CD14-positive monocyte (primary cell): ENCODE measurements around the gene AMZ1. TPM values are rescaled to one million over a fixed set of nuclear protein-coding genes. Genes with fewer than 3 reads are reported as not detected.

Experiments
- DNase-seq, 3 donors: peaks; one replicate each; pipeline ENCODE4 v3.0.0-alpha.2; 2011 to 2022
- H2AFZ ChIP-seq: 2 replicates; pipeline ENCODE4 v1.6.0; 2012; ENCODE audit warnings: mild to moderate bottlenecking, low read depth, low read length, inconsistent platforms; ENCODE audit not compliant: insufficient read depth, poor library complexity, severe bottlenecking
- H3K27ac ChIP-seq, 2 donors: 1 replicate in 1 of 2; 2 replicates in 1 of 2; pipeline ENCODE4 v1.5.1; 2012 to 2013; ENCODE audit warnings: low read length in 2 of 2, control low read depth in 1 of 2, inconsistent platforms in 1 of 2, low read depth in 1 of 2, mild to moderate bottlenecking in 1 of 2
- H3K27me3 ChIP-seq, 2 donors: one replicate each; pipeline versions ENCODE4 v1.6.0 to v1.6.1; 2011 to 2013; ENCODE audit warnings: low read length in 2 of 2; ENCODE audit not compliant: control insufficient read depth in 2 of 2, insufficient read depth in 2 of 2
- H3K36me3 ChIP-seq, 2 donors: replicated peaks in 1 of 2; 1 replicate in 1 of 2; 2 replicates in 1 of 2; pipeline versions ENCODE4 v1.5.1 to v1.6.1; 2012 to 2013; ENCODE audit warnings: low read length in 2 of 2, control low read depth in 1 of 2, inconsistent platforms in 1 of 2, mild to moderate bottlenecking in 1 of 2; ENCODE audit not compliant: insufficient read depth in 2 of 2, control insufficient read depth in 1 of 2
- H3K4me1 ChIP-seq, 2 donors: 1 replicate in 1 of 2; 2 replicates in 1 of 2; pipeline versions ENCODE4 v1.5.1 to v1.6.1; 2012 to 2013; ENCODE audit warnings: low read length in 2 of 2, control low read depth in 1 of 2, inconsistent platforms in 1 of 2, mild to moderate bottlenecking in 1 of 2, moderate library complexity in 1 of 2; ENCODE audit not compliant: insufficient read depth in 2 of 2, control insufficient read depth in 1 of 2
- H3K4me2 ChIP-seq: replicated peaks from 2 replicates; pipeline ENCODE3; 2012; ENCODE audit warnings: low read length, moderate library complexity, mild to moderate bottlenecking; ENCODE audit not compliant: poor library complexity, severe bottlenecking; ENCODE audit errors: extremely low read depth
- H3K4me3 ChIP-seq, 3 experiments: fragments of 200-600 bp in 1 of 3; sonication (generic) in 1 of 3; replicated peaks in 1 of 3; 1 replicate in 2 of 3; 2 replicates in 1 of 3; pipeline ENCODE4 v1.5.1; 2011 to 2013; ENCODE audit warnings: low read length in 3 of 3, mild to moderate bottlenecking in 3 of 3, control low read depth in 2 of 3, low read depth in 2 of 3, inconsistent platforms in 1 of 3, moderate library complexity in 1 of 3
- H3K79me2 ChIP-seq: 2 replicates; pipeline ENCODE4 v1.6.0; 2012; ENCODE audit warnings: mild to moderate bottlenecking, control low read depth, inconsistent platforms, low read length, moderate library complexity; ENCODE audit not compliant: insufficient read depth
- H3K9ac ChIP-seq: 2 replicates; pipeline ENCODE4 v1.6.0; 2017; ENCODE audit warnings: low read length, mild to moderate bottlenecking; ENCODE audit not compliant: insufficient read depth, poor library complexity, severe bottlenecking
- H3K9me3 ChIP-seq, 2 donors: replicated peaks in 1 of 2; 1 replicate in 1 of 2; 2 replicates in 1 of 2; pipeline versions ENCODE4 v1.5.1 to v1.6.1; 2012 to 2013; ENCODE audit warnings: low read length in 2 of 2, control low read depth in 1 of 2; ENCODE audit not compliant: control insufficient read depth in 1 of 2, insufficient read depth in 1 of 2
- H4K20me1 ChIP-seq: 2 replicates; pipeline ENCODE4 v1.6.0; 2012; ENCODE audit warnings: mild to moderate bottlenecking, low read length, control low read depth, moderate library complexity; ENCODE audit not compliant: insufficient read depth
- H3K27ac Mint-ChIP-seq, 7 donors: one replicate each; pipeline ENCODE4 v1.8.0; 2020; ENCODE audit warnings: mild to moderate bottlenecking in 7 of 7, mixed read lengths in 7 of 7, moderate library complexity in 6 of 7, inconsistent platforms in 2 of 7
- H3K27me3 Mint-ChIP-seq, 3 donors: one replicate each; pipeline ENCODE4 v1.8.0; 2021 to 2022; ENCODE audit warnings: low read depth in 3 of 3, mild to moderate bottlenecking in 3 of 3, mixed read lengths in 3 of 3, moderate library complexity in 3 of 3, inconsistent platforms in 1 of 3
- H3K36me3 Mint-ChIP-seq, 2 donors: one replicate each; pipeline ENCODE4 v1.8.0; 2020; ENCODE audit warnings: mixed read lengths in 2 of 2, inconsistent platforms in 1 of 2, mild to moderate bottlenecking in 1 of 2
- H3K4me1 Mint-ChIP-seq: one replicate; pipeline ENCODE4 v1.8.0; 2020; ENCODE audit warnings: mild to moderate bottlenecking, mixed read lengths
- H3K4me3 Mint-ChIP-seq, 2 donors: one replicate each; pipeline ENCODE4 v1.8.0; 2020; ENCODE audit warnings: mild to moderate bottlenecking in 2 of 2, mixed read lengths in 2 of 2, moderate library complexity in 1 of 2
- H3K9me3 Mint-ChIP-seq, 7 donors: one replicate each; pipeline ENCODE4 v1.8.0; 2020 to 2022; ENCODE audit warnings: mixed read lengths in 7 of 7, mild to moderate bottlenecking in 6 of 7, moderate library complexity in 6 of 7, inconsistent platforms in 2 of 7
- CTCF ChIP-seq: fragments of 200-600 bp; IDR thresholded peaks from one replicate; pipeline ENCODE4 v1.8.0; 2022; ENCODE audit warnings: antibody characterized with exemption, mild to moderate bottlenecking
- WGBS: methylation state at CpG from one replicate; pipeline ENCODE4 v1.1.5; 2013; ENCODE audit warnings: missing lambda C conversion rate; ENCODE audit not compliant: insufficient coverage; 5-methylcytosine and 5-hydroxymethylcytosine counted together
- intact Hi-C, 2 donors: fragments of 100-400 bp; cut with micrococcal nuclease; formaldehyde crosslinking; loops; one replicate each; pipeline versions ENCODE4 v1.15.0 to v1.15.1; 2023
- polyA minus RNA-seq: library from RNA; depleted of rRNA, polyadenylated mRNA; stranded (reverse); fragments of >200 nt; gene quantifications from 2 replicates; pipeline ENCODE4 v1.2.3, GENCODE V29; 2012
- polyA plus RNA-seq, 3 donors: library from polyadenylated mRNA; depleted of rRNA in 1 of 3; unstranded in 2 of 3; stranded (reverse) in 1 of 3; fragments of 300-500 nt in 2 of 3; fragments of >200 nt in 1 of 3; fragmentation: Illumina TruSeq in 2 of 3; gene quantifications; 1 replicate in 2 of 3; 2 replicates in 1 of 3; pipeline ENCODE4 v1.2.3, GENCODE V29; 2012 to 2021
- total RNA-seq, 12 experiments: library from RNA in 1 of 12; stranded (reverse) in 1 of 12; fragments of 120-200 nt in 1 of 12; gene quantifications; one replicate each; pipeline ENCODE4 v1.2.4 and lab custom pipeline; 2013 to 2026; ENCODE audit warnings: mixed read lengths in 6 of 12, inconsistent platforms in 1 of 12

The AMZ1 gene
- total RNA-seq (2013) = 1.4 TPM
- polyA plus RNA-seq (under 1 TPM; 0.09 to 0.25 (median 0.14) TPM), polyA minus RNA-seq (1.0 and 2.5 TPM in 2 replicates), total RNA-seq (lab: John Stamatoyannopoulos, UW) (7.0 to 23.6 (median 14.0) reads per million in 11 experiments)

DNA sequence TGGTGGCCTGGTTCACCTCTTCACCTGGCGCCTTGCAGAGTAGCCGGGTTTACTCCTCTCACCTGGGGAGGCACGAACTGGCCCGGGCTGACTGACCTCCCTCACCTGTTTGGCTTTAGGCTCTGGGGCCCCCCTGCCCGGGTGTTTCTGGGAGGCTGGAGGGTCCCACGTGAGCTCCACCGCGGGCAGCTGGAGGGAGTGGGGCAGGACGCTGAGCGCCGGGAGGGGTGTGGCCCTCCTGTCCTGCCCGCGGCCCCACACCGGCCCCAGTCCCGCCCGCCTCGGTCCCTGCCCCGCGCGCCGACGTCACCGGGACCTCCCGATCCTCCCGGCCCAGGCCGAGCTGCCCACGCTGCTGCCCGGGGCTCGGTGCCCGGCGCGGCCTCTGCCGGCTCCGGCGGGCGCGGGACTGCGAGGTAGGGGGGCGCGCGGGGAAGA lies at the start of gene AMZ1:
AMZ1 (plus strand) TSS at position 322 of the 438 bp plus-strand sequence. CDS start 12,250 bp downstream, outside the sequence.
- Histone ChIP-seq H3K9me3 (no peaks in the 10 kb centered on the region), H3K4me1 (peaks cover 49 to 52% of the 10 kb centered on the region in 2 donors), H3K79me2 (no peaks in the 10 kb centered on the region), H3K36me3 (no peaks in the 10 kb centered on the region), H3K27me3 (peaks cover 15 to 46% of the 10 kb centered on the region in 2 donors), H3K9ac (peak within 1 kb of the TSS; percentile 6), H3K4me3 (peak within 1 kb of the TSS in 1 of 3 experiments; percentile 21), H4K20me1 (no peaks in the 10 kb centered on the region), H3K27ac (no peak within 1 kb of the TSS), H3K4me2 (peak within 1 kb of the TSS; percentile 26), H2AFZ (no peak within 1 kb of the TSS)
- no peak for TF ChIP-seq CTCF
- intact Hi-C loops = loop anchor here in 1 of 2 donors (2.0 kb wide), 1 partner anchor 13 kb away; no protein-coding TSS in a partner anchor
- Mint-ChIP-seq H3K4me3 (peak within 1 kb of the TSS; percentile 53 to 85), H3K36me3 (peaks cover 0 to 3% of the 10 kb centered on the region in 2 donors), H3K27me3 (peaks cover 47 to 66% (median 65%) of the 10 kb centered on the region in 3 donors), H3K9me3 (peaks cover 0 to 12% (median 3%) of the 10 kb centered on the region in 7 donors), H3K4me1 (peaks cover 31% of the 10 kb centered on the region), H3K27ac (peak within 1 kb of the TSS in 4 of 7 donors; percentile 57 to 82 (median 73))
- DNase-seq = no peak
- 3% methylated on average over 40 of the region's 41 CpGs for WGBS

DNA sequence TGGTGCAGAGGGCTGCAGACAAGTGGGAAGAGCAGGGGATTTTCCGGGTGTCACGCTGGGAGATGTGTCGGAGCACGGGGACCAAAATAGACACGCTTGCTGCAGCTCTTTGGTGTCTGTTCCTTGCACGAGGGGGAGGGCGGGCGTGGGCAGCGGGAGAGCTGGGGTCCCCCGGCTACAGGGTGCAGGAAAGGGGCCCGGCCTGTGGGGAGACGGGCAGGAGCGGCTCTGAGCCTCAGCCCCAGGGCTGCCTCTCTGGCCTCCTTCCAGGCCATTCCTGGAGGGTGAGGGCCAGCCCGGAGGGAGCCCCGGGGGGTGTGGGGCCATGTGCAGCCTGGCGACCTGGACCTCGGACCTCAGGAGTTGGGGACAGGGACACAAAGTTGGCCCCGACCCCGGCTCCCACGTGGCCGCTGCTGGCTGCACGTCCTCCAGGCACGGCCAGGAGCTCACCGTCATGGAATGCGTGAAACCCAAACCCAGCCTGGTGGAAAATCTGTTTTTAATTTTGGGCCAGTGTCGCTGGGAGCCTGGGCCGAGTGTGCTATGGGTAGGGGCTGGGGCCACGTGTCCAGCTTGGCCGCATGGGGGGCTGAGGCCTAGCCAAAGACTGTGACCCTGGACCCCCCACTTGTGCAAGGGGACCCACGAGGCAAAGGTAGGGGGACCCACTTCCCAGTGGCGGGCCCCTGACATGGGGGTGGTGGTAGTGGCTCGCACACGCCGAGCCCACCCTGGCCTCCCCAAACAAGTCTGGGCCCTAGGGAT lies 49.6 kb upstream of the AMZ1 start:
- Histone ChIP-seq H3K27ac (peak overlapping the region; percentile 92 to 95), H3K4me3 (peak overlapping the region in 2 of 3 experiments; percentile 22 to 96), H3K36me3 (peaks cover 3 to 14% of the 10 kb centered on the region in 2 donors), H2AFZ (no peak overlapping the region), H3K9me3 (no peaks in the 10 kb centered on the region), H4K20me1 (peaks cover 68% of the 10 kb centered on the region), H3K27me3 (no peaks in the 10 kb centered on the region), H3K4me1 (peaks cover 91 to 92% of the 10 kb centered on the region in 2 donors), H3K79me2 (peaks cover 98% of the 10 kb centered on the region), H3K9ac (peak overlapping the region; percentile 66), H3K4me2 (peak overlapping the region; percentile 91)
- Mint-ChIP-seq H3K27me3 (peaks cover 0 to 4% (median 0%) of the 10 kb centered on the region in 3 donors), H3K36me3 (peaks cover 24 to 42% of the 10 kb centered on the region in 2 donors), H3K27ac (peak overlapping the region; percentile 78 to 96 (median 95)), H3K9me3 (peaks cover 0 to 5% (median 0%) of the 10 kb centered on the region in 7 donors), H3K4me3 (peak overlapping the region; percentile 21 to 62), H3K4me1 (peaks cover 69% of the 10 kb centered on the region)
- DNase-seq = no peak
- TF ChIP-seq CTCF = no peak
- WGBS = 82% methylated on average over 31 of the region's 34 CpGs
- intact Hi-C loops = no loop called here
